ENCODE data around the gene DFFB. TPM values are rescaled to one million over a fixed set of nuclear protein-coding genes. Genes with fewer than 3 reads are reported as not detected.
A peak's percentile ranks its signal among the peaks of the same experiment; 100 is the strongest.

Gene DFFB
- total and polyA plus RNA-seq, 7 donors, result 1.1 to 2.4 (median 1.9) TPM

DNA sequence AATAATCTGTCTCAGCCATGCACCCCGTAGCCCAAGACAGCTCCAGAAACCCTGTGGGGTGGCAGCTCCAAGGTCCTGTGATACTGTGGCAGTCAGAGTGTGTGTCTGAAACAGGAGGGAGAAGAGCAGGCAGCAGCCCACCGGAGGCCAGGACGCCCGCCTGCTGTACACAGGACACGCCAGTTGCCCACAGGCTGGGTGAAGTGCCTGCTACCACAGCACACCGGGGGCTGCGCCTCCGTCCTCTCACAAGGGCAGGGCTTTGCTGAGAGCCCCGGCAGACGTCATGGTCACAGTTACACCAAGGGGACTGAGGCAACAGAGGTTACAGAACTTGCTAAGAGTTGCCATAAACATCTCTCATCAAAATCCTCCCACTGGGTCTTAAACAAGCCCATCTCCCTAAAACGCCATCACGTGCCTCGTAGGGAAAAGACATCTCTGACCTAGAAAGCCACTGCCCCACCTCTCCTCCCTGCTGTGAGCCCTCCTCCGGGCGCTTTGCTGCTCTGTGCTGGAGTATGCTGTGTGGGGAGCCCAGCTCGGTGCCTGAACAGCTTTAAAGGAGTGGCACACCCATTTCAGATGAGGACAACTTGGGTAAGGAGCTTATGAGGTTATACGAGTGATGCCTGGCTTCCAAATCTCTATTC, 37.5 kb downstream of the DFFB start:
- no peak for ATAC-seq
- DNase-seq, result peak in 1 of 2 donors; percentile 39
- Histone ChIP-seq H3K36me3 (ENCODE audit: insufficient read depth in 1 of 2, low read depth in 1 of 2) (peaks cover 8 to 19% of the 10 kb centered on the region in 2 donors), H3K4me1 (peaks cover 16% of the 10 kb centered on the region), H3K27ac (no peak overlapping the region), H3K9me3 (peaks cover 17% of the 10 kb centered on the region), H3K27me3 (ENCODE audit: insufficient read depth in 3 of 3, low read length in 2 of 3) (no peaks in the 10 kb centered on the region), H3K4me3 (no peak overlapping the region)
- TF ChIP-seq, protein P1, sequence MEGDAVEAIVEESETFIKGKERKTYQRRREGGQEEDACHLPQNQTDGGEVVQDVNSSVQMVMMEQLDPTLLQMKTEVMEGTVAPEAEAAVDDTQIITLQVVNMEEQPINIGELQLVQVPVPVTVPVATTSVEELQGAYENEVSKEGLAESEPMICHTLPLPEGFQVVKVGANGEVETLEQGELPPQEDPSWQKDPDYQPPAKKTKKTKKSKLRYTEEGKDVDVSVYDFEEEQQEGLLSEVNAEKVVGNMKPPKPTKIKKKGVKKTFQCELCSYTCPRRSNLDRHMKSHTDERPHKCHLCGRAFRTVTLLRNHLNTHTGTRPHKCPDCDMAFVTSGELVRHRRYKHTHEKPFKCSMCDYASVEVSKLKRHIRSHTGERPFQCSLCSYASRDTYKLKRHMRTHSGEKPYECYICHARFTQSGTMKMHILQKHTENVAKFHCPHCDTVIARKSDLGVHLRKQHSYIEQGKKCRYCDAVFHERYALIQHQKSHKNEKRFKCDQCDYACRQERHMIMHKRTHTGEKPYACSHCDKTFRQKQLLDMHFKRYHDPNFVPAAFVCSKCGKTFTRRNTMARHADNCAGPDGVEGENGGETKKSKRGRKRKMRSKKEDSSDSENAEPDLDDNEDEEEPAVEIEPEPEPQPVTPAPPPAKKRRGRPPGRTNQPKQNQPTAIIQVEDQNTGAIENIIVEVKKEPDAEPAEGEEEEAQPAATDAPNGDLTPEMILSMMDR (IDR thresholded peaks at IDR 0.05), result no peak
- intact Hi-C loops (cut with DNase I), result loop anchor here in 1 of 2 donors (5.0 kb wide), 1 partner anchor 37 kb away; the partner anchor contains the start of genes CEP104 and DFFB
- WGBS, 3 donors, result 92 to 94% (median 93%) methylated on average over 15 to 17 of the region's 17 CpGs

DNA sequence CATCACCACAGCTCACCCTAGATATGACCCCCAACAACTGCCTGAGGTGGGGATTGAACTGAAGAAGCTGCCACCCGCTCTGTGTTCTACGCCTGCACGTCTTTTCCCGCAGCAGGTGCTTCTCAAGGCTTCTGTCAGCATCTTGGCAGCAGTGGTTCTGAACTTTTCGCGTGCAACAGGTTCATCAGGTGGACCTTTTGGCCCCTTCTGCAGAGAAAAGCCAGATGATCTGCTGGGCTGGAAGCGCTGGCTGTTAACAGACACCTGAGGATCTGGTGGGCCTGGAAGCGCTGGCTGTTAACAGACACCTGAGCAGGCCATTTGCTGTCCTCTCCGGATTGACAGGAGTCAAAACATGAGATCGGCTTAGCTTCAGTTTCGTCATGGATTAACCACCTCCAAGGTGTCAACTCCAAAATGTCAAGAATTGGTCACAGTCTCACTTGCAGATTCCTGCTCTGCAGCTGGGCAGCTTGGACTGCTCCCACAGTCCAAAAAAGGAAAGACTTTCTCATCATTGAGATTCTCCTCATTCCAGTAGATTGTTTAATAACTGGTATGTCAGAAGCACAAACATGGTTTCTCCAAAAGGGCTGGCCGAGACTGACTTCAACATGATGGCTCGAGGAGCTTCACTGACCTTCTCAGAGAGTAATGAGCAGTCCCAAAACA, 38.1 kb downstream of the DFFB start:
- H3K27me3 ChIP-seq (ENCODE audit: insufficient read depth in 3 of 3, low read length in 2 of 3), result no peaks in the 10 kb centered on the region
- peak in 1 of 2 donors; percentile 12 for DNase-seq
- intact Hi-C loops (cut with DNase I), result no loop called here
- H3K36me3 ChIP-seq (ENCODE audit: insufficient read depth in 1 of 2, low read depth in 1 of 2), result peaks cover 4 to 12% of the 10 kb centered on the region in 2 donors
- H3K9me3 ChIP-seq, result peaks cover 17% of the 10 kb centered on the region
- H3K27ac ChIP-seq, result no peak overlapping the region
- TF ChIP-seq, protein P1 (IDR thresholded peaks at IDR 0.05), result no peak
- WGBS, 3 donors, result 78 to 88% (median 78%) methylated on average over 13 of the region's 13 CpGs
- H3K4me3 ChIP-seq, result no peak overlapping the region
- H3K4me1 ChIP-seq, result peaks cover 16% of the 10 kb centered on the region
- no peak for ATAC-seq

DNA sequence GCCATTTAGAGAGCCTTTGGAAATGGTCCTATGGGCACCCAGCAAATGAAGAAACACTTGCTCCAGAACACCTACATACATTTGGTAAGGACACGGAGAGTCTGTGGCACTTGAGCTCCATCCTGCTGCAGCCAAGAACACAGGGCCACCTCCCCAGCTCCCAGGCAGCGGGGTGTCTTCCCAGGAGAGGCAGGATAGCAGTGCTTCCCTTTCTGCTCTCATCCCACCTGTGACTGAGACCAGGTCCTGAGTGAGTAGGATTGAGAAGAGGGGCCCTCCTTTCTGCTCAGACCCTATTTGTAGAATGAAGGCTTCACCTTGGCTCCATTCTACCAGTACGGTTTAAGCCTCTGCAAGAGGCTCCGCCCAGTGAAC, 38.7 kb downstream of the DFFB start:
- H3K36me3 ChIP-seq (ENCODE audit: insufficient read depth in 1 of 2, low read depth in 1 of 2), result peaks cover 0 to 7% of the 10 kb centered on the region in 2 donors
- H3K4me3 ChIP-seq, result no peak overlapping the region
- intact Hi-C loops (cut with DNase I), result no loop called here
- peaks cover 16% of the 10 kb centered on the region for H3K4me1 ChIP-seq
- WGBS, 3 donors, result 90 to 91% (median 90%) methylated on average over 4 of the region's 4 CpGs
- ATAC-seq (no peak), DNase-seq (no peak)
- H3K9me3 ChIP-seq, result peaks cover 17% of the 10 kb centered on the region
- TF ChIP-seq, protein P1 (IDR thresholded peaks at IDR 0.05), result no peak
- no peaks in the 10 kb centered on the region for H3K27me3 ChIP-seq (ENCODE audit: insufficient read depth in 3 of 3, low read length in 2 of 3)
- no peak overlapping the region for H3K27ac ChIP-seq

DNA sequence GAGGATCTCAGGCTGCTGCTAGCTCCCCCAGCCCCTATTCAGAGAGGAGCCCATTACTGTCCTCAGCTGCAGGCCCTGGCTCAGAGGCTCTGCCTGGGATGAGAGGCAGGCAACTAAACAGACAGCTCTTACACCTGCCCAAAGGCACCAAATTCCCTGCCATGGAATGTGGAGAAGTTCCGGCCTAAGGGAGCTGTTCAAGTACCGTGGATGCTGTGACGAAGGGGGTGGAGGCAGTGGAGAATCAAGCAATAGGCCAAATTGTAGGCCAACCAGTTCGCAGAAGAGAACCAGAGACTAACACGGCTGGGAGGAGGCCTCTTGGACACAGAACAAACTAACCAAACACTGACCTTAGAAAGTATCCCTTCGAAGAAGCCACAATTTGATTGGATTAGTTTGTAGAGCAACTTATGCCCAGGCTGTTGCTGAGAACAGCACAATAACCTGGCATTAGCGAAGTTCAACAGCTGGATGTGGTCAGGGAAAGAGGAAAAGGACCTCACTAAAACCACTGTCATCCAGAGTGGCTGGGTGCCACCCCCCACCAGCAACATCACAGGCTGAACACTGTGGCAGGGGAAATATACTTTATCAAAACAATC, 39.2 kb downstream of the DFFB start:
- ATAC-seq (no peak), DNase-seq (peak in 1 of 2 donors; percentile 2)
- WGBS, 3 donors, result 70 to 84% (median 75%) methylated on average over 7 of the region's 7 CpGs
- intact Hi-C loops (cut with DNase I), result no loop called here
- Histone ChIP-seq H3K4me1 (peaks cover 16% of the 10 kb centered on the region), H3K27ac (no peak overlapping the region), H3K36me3 (ENCODE audit: insufficient read depth in 1 of 2, low read depth in 1 of 2) (peaks cover 0 to 1% of the 10 kb centered on the region in 2 donors), H3K9me3 (peaks cover 17% of the 10 kb centered on the region), H3K4me3 (no peak overlapping the region), H3K27me3 (ENCODE audit: insufficient read depth in 3 of 3, low read length in 2 of 3) (no peaks in the 10 kb centered on the region)
- TF ChIP-seq, protein P1 (IDR thresholded peaks at IDR 0.05), result no peak

All from psoas muscle (tissue), 8 donors.